ENCODE measurements around the gene PHIP. TPM values are rescaled to one million over a fixed set of nuclear protein-coding genes. Genes with fewer than 3 reads are reported as not detected.

The PHIP gene
- total RNA-seq, 1 donor from 2014 or later: 14.9 TPM

DNA sequence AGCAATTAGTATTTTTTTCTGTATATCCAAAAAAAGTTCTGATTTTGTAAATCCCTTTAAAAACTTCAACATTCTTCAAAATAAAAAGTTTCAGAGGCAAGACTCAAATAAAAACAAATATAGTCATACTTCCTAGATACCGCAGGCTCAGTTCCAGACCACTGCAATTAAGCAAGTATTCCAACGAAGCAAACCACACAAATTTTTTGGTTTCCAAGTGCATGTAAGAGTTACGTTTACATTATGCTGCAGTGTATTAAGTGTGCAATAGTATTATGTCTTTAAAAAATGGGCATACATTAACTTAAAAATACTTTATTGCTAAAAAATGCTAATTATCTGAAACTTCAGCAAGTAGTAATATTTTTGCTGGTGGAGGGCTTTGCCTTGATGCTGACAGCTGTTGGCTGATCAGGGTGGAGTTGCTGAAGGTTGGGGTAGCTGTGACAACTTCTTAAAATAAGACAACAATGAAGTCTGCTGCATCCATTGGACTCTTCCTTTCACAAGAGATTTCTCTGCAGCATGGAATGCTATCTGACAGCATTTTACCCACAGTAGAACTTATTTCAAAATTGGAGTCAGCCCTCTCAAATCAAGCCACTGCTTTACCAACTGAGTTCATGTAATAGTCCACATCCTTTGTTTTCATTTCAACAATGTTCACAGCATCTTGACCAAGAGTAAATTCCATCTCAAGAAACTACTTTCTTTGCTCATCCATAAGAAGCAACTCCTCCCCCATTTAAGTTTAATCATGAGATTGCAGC is 46.0 kb downstream of the PHIP start:
- no peak for DNase-seq (ENCODE audit: low spot score in 2 of 2)
- no peak overlapping the region for H3K4me3 ChIP-seq
- no peak for TF ChIP-seq CTCF (IDR thresholded peaks at IDR 0.05)
- intact Hi-C loops (cut with DNase I): no loop called here
- H3K27me3 ChIP-seq: no peaks in the 10 kb centered on the region
- no peak overlapping the region for H3K27ac ChIP-seq
- peaks cover 0 to 2% of the 10 kb centered on the region in 2 donors for H3K4me1 ChIP-seq
- H3K36me3 ChIP-seq: peaks cover 0 to 7% of the 10 kb centered on the region in 2 donors
- no peaks in the 10 kb centered on the region for H3K9me3 ChIP-seq

GRCh38 chr6:79030511-79030910 is 47.5 kb downstream of the PHIP start:
- no peak overlapping the region for H3K4me3 ChIP-seq
- intact Hi-C loops (cut with DNase I): no loop called here
- no peak overlapping the region for H3K27ac ChIP-seq
- no peak for TF ChIP-seq CTCF (IDR thresholded peaks at IDR 0.05)
- H3K36me3 ChIP-seq: peaks cover 0 to 4% of the 10 kb centered on the region in 2 donors
- no peak for DNase-seq (ENCODE audit: low spot score in 2 of 2)
- no peaks in the 10 kb centered on the region for H3K27me3 ChIP-seq
- H3K9me3 ChIP-seq: no peaks in the 10 kb centered on the region
- peaks cover 0 to 2% of the 10 kb centered on the region in 2 donors for H3K4me1 ChIP-seq

- H3K9me3 ChIP-seq: no peaks in the 10 kb centered on the region
- intact Hi-C loops (cut with DNase I): no loop called here
- peaks cover 0 to 2% of the 10 kb centered on the region in 2 donors for H3K4me1 ChIP-seq
- H3K27me3 ChIP-seq: no peaks in the 10 kb centered on the region
- DNase-seq (ENCODE audit: low spot score in 2 of 2): no peak
- no peak overlapping the region for H3K27ac ChIP-seq
- no peak for TF ChIP-seq CTCF (IDR thresholded peaks at IDR 0.05)
- H3K4me3 ChIP-seq: no peak overlapping the region
- H3K36me3 ChIP-seq: peaks cover 0 to 4% of the 10 kb centered on the region in 2 donors
Observed at GRCh38 chr6:79030023-79030422, 48.0 kb downstream of the PHIP start.

- intact Hi-C loops (cut with DNase I): no loop called here
- H3K27me3 ChIP-seq: no peaks in the 10 kb centered on the region
- H3K27ac ChIP-seq: no peak overlapping the region
- TF ChIP-seq CTCF (IDR thresholded peaks at IDR 0.05): no peak
- DNase-seq (ENCODE audit: low spot score in 2 of 2): no peak
- no peaks in the 10 kb centered on the region for H3K9me3 ChIP-seq
- H3K4me1 ChIP-seq: peaks cover 0 to 2% of the 10 kb centered on the region in 2 donors
- H3K4me3 ChIP-seq: no peak overlapping the region
- peaks cover 0 to 10% of the 10 kb centered on the region in 2 donors for H3K36me3 ChIP-seq
Observed at GRCh38 chr6:79028641-79029314, 49.3 kb downstream of the PHIP start.

DNA sequence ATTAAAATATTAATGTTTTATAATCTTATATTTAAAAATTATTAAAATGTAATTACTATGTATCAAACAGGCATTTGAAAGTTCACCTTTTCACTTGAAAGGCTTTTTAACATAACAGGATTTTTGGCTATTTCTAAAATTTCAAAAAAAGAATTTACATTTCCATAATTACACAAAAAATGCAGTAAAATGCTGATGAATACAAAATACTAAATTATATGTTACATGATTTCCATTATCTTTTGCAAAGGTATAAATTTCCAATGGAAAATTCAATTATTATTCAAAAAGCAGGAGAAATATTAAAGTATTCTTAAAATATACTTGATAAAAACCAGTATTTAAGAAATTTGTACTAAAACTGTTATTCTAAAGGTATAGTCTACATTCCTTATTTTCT is 66.1 kb downstream of the PHIP start:
- no peaks in the 10 kb centered on the region for H3K9me3 ChIP-seq
- H3K4me3 ChIP-seq: no peak overlapping the region
- no peaks in the 10 kb centered on the region for H3K27me3 ChIP-seq
- no peaks in the 10 kb centered on the region for H3K4me1 ChIP-seq
- intact Hi-C loops (cut with DNase I): no loop called here
- DNase-seq (ENCODE audit: low spot score in 2 of 2): no peak
- no peak overlapping the region for H3K27ac ChIP-seq
- H3K36me3 ChIP-seq: peaks cover 6 to 29% of the 10 kb centered on the region in 2 donors
- no peak for TF ChIP-seq CTCF (IDR thresholded peaks at IDR 0.05)
